Activated CD8-positive, alpha-beta memory T cell treated with anti-CD3 and anti-CD28 coated beads, Interleukin-2, amount 50 U/mL, for 4 hours (primary cell): ENCODE measurements around the gene HOTAIR.

ENCODE experiments used
- DNase-seq: peaks from one replicate; pipeline ENCODE4 v3.0.0-alpha.2; 2020

Gene HOTAIR

DNA sequence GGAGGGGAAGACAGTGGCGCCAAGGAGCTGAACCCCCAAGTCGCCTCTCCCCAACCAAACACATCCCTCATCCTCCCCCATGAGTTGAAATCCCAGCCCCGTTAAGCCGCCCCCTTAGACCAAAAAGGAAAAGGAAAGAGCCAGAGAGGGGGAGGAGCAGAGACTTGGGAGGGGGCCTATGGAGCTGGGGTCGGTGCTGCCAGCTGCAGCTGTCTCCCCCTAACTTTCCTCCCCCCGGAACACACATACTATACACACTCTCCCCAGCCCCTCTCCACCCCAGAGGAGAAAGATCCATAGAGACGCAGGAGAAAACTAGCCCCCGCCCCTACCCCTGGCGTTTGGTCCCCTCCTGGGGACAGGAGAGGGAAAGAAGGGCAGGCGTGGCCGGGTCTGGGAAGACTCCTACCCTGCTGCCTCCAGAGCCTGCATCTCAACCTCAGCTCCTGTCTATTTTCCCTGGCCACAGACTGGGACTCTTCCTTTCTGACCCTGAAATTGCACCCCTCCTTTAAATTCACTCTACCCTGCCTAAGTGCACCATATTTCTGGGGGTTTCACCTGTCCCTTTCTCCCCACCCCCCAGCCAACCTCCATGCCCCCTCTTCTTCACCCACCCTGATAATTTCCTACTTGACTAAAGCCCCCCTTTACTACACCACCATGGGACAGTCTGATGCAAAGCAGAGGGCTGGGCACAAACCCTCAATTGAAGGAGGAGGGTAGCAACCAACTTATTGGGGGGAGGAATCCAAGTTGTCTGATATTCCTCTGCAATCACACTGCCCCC, 23.6 kb upstream of the HOTAIR start:
- no peak for DNase-seq

- DNase-seq, result no peak
Measured at GRCh38 chr12:53997204-53998109, 22.7 kb upstream of the HOTAIR start.

GRCh38 chr12:53996240-53997203, 21.8 kb upstream of the HOTAIR start:
- DNase-seq, result no peak

- no peak for DNase-seq
Measured at GRCh38 chr12:53995378-53996239, 20.9 kb upstream of the HOTAIR start.

GRCh38 chr12:53995002-53995377, 20.2 kb upstream of the HOTAIR start:
- no peak for DNase-seq

- no peak for DNase-seq
Measured at GRCh38 chr12:53994264-53995001, 19.7 kb upstream of the HOTAIR start.

- DNase-seq, result no peak
Measured at GRCh38 chr12:53994009-53994263, 19.2 kb upstream of the HOTAIR start.

- DNase-seq, result no peak
Measured at GRCh38 chr12:53993162-53994008, 18.6 kb upstream of the HOTAIR start.

DNA sequence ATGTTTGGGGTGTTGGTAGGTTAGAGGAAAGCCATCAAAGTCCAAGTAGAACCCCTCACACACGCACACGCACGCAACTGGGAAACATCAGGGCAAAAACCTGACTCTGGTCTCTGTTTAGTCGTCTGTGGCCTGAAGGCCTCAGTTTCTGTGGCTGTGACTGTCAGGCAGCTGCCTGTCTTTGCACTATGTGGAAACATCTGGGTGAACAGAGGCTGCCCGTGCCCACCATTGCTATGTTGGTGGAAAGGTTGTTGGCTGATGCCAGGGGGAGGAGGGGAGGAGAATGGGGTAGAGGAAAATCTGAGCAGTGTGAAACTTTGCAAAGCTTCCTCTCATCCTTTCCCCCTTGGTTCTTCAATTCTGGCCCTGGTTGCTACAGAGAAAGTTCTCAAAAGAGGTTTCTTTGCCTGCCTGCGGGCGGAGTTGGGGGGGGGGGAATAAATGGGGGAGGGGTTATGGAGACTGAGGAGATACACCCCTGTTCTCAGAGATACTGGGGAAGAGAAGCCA, 17.7 kb upstream of the HOTAIR start:
- no peak for DNase-seq

DNA sequence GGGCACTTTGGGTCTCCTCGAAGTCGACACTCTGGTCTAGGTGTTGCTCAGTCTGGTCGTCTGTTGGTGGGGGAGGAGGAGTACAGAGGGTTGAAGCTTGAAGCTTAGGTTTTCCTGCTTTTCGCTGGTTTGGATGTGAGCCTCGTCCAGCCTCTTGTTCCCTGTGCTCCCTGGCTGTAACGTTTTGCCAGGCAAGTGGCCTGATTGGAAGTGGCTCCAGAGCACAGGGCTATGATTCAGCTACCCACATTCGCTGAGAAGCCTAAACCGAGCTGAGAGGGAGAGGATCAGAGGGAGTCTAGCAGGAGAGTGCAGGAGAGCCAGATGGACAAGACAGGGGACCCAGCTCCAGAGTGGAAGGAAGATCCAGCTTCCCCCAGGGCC, 16.3 kb upstream of the HOTAIR start:
- no peak for DNase-seq

DNA sequence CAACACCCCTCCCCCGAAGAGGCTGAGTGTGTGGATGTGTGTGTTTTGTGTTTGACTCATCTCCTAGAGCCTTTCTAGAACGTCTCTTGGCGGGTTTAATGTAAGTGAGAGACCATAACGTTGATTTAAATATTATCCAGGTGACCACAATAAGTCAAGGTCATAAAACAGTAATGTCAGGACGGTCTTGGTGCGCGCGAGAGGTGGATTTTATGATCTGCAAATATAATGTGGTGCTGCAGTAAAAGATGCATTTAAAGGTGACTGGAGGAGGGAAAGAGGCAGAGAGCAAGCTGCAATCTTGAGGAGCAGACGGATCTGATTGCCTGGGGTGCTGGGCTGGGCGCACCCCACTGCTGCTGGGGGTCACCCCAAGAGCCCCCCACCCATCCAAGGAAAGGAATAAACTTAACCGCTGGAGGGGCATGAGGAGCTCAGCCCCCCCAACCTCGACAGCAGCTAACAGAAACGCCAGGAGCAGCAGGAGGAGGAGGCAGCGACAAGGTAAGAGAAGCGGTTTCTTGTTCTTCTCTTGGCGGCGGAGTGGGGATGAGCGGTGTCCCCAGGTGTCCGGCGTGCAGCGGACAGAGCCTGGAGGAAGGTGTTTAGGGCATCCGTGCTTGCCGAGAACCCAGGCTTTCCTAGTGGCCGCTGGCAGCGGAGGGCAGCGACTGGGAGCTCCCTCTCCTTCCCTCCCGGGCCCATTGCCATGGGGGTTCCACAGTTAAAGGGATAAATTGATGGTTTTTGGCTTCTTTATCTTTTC, 15.7 kb upstream of the HOTAIR start:
- no peak for DNase-seq

DNA sequence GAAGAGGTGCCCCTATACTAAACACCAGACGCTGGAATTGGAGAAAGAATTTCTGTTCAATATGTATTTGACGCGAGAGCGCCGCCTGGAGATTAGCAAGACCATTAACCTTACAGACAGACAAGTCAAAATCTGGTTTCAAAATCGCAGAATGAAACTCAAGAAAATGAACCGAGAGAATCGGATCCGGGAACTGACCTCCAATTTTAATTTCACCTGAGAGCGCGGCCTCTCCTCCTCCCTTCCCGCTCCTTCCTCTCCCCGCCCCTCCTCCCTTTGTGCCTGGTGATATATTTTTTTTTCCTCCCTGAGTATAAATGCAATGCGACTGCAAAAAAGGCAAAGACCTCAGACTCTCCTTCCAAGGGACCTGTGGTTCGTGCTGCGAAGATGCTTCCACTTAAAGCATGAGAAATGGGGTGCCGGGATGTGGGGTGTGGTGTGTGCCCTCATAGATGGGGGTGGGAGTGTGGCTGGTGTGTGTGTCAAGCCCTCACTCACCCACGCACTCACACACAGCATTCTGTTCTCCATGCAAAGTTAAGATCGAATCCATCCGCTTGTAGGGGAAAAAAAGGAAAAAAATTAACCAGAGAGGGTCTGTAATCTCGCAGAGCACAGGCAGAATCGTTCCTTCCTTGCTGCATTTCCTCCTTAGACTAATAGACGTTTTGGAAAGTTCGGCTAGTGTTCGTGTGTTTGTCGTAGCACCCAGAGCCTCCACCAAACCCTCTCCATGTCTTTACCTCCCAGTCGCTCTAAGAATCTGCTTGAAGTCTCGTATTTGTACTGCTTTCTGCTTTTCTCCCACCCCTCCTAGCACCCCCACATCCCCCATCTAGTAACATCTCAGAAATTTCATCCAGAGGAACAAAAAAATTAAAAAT, 14.7 kb upstream of the HOTAIR start:
- DNase-seq, result no peak

DNA sequence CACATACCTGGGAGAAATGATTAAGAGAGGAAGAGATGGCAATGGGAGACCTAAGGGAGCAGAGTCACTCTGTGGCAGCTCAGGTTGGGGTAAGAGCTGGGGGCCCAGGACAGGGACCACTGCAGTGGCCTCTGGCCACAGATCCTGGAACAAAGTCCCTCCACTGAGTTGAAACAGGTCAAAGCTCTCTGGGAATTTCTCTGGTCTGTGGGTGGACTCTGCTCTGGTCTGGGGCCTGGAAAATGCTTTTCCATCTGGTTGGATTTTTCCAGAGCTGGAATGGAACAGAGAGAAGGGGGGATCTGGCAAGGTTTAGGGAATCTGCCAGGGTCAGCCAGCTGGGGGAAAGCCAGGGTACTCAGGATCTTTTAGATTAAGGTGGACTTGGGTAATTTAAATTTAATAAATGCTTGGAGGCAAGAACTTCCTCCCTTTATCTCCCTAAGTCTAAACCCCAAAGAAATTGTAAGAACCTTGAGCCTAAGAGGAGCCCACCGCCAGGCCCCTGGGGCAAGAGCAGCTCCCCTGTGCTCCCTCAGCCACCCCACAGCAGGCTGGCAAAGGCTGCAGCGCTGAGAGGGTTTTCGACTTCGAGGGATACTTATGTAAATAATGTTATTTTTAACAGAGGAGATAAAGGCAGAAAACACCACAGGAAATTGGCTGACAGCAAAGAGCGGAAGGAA, 13.9 kb upstream of the HOTAIR start:
- no peak for DNase-seq

- DNase-seq, result no peak
Measured at GRCh38 chr12:53987787-53988230, 13.1 kb upstream of the HOTAIR start.

- DNase-seq, result no peak
Measured at GRCh38 chr12:53986686-53987483, 12.1 kb upstream of the HOTAIR start.

DNA sequence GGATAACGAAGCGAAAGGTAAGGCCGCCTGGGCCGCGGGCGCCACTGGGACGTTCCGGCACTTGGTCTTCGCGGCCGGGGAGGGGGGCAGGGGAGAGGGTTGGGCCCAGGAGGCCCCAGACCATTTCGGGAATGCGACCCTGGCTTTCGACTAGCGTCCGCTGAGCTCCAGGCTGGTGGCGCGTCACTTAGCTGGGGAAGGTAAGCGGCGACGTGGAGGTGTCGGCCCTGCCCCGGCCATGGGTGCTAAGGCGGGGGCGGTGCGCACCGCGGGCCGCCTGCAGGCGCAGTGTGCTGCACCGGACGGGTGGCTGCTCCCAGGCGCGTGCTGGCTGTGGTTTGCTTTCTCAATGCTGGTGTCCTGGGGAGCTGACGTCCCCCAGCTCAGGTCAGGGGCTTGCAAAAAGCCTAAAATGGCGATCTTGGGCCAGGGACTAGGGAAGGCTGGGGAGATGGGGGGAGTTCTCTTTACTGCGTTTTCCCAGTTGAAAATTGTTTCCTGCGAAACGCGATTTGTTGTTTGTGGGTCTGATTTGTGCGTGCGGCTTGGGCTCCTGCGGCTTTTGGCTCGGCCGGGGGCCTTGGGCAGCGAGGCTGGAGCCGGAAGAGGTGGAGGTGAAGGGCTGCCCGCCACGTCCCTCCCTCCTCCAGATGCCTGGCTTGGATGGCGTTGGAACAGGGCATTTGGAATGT, 11.4 kb upstream of the HOTAIR start:
- no peak for DNase-seq
